ENCODE data around the gene WDFY3. TPM values are rescaled to one million over a fixed set of nuclear protein-coding genes. Genes with fewer than 3 reads are reported as not detected.

The WDFY3 gene
- total and polyA plus RNA-seq, 4 donors: 7.5 to 229 (median 75.8) TPM

DNA sequence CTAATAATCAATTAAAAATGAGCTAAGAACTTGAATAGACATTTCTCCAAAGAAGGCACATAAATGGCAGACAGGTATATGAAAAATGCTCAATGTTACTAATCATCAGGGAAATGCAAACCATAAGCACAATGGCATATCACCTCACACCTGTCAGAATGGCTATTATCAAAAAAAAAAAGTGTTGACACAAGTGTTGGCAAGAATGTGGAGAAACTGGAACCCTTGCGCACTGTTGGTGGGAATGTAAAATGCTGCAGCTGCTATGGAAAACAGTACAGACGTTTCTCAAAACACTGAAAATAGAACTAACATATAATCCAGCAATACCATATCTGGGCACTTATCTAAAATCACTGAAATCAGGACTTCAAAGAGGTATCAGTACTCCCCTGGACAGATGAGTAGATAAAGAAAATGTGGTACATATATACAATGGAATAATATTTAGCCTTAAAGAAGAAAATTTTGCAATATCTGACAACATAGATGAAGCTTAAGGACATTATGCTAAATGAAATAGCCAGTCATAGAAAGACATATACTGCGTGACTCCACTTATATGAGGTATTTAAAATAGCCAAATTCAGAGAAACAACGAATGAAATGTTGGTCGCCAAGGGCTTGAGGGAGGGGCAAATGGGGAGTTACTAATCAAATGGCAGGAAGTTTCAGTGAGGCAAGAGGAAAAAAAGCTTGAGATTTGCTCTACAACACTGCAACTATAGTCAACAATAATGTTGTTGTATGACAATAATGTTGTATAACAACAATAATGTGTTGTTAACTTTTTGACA is 175.5 kb downstream of the WDFY3 start:
- Histone ChIP-seq H3K9me3 (ENCODE audit: control insufficient read depth in 4 of 4, insufficient read depth in 3 of 4, low read length in 3 of 4) (no peaks in the 10 kb centered on the region), H3K36me3 (ENCODE audit: control insufficient read depth in 4 of 4, insufficient read depth in 4 of 4, low read length in 4 of 4) (peaks cover 9 to 22% (median 18%) of the 10 kb centered on the region in 4 donors), H3K27ac (ENCODE audit: low read depth in 1 of 2, low read length in 1 of 2) (no peak overlapping the region), H3K9ac (ENCODE audit: insufficient read depth in 1 of 2, low read length in 2 of 2) (no peak overlapping the region), H3K4me1 (ENCODE audit: control insufficient read depth in 5 of 5, insufficient read depth in 5 of 5, low read length in 5 of 5) (peaks cover 0 to 4% (median 0%) of the 10 kb centered on the region in 5 donors), H3K27me3 (ENCODE audit: control insufficient read depth in 3 of 3, insufficient read depth in 3 of 3, low read length in 2 of 3) (no peaks in the 10 kb centered on the region), H3K4me3 (no peak overlapping the region)
- peak in 2 of 3 donors; percentile 48 to 51 for DNase-seq
- WGBS, 2 donors: 83 to 92% methylated on average over 5 of the region's 5 CpGs
- no peak for ATAC-seq (ENCODE audit: insufficient read depth, low FRiP score)
- no peak for TF ChIP-seq CTCF (IDR thresholded peaks at IDR 0.05; ENCODE audit: control extremely low read depth, extremely low read depth)

DNA sequence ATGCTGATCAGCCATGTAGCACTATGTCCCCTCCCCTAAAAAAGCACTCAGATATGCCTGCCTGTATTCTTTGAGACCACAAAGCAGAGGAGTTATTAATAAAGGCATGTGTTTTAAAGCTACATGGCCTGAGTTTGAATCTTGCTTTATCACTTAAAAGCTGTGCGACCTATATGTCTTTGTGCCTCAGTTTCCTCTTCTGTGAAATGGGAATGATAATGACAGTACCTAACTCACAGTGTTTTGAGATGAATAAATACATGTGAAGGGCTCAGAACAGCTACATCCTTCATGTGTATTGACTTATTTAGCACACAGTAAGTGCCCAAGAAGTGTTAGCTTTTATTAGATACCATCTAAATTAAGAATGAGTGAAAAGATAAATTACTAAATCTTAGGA is 180.0 kb downstream of the WDFY3 start:
- H3K27ac ChIP-seq (ENCODE audit: low read depth in 1 of 2, low read length in 1 of 2): no peak overlapping the region
- DNase-seq (no peak), ATAC-seq (ENCODE audit: insufficient read depth, low FRiP score) (no peak)
- no peak for TF ChIP-seq CTCF (IDR thresholded peaks at IDR 0.05; ENCODE audit: control extremely low read depth, extremely low read depth)
- no peaks in the 10 kb centered on the region for H3K4me1 ChIP-seq (ENCODE audit: control insufficient read depth in 5 of 5, insufficient read depth in 5 of 5, low read length in 5 of 5)
- H3K27me3 ChIP-seq (ENCODE audit: control insufficient read depth in 3 of 3, insufficient read depth in 3 of 3, low read length in 2 of 3): no peaks in the 10 kb centered on the region
- WGBS, 2 donors: 98 to 99% methylated on average over 1 of the region's 1 CpG
- no peak overlapping the region for H3K9ac ChIP-seq (ENCODE audit: insufficient read depth in 1 of 2, low read length in 2 of 2)
- H3K9me3 ChIP-seq (ENCODE audit: control insufficient read depth in 4 of 4, insufficient read depth in 3 of 4, low read length in 3 of 4): no peaks in the 10 kb centered on the region
- peaks cover 21 to 52% (median 40%) of the 10 kb centered on the region in 4 donors for H3K36me3 ChIP-seq (ENCODE audit: control insufficient read depth in 4 of 4, insufficient read depth in 4 of 4, low read length in 4 of 4)
- H3K4me3 ChIP-seq: no peak overlapping the region

GRCh38 chr4:84782517-84782916 is 184.0 kb downstream of the WDFY3 start:
- peaks cover 22 to 56% (median 40%) of the 10 kb centered on the region in 4 donors for H3K36me3 ChIP-seq (ENCODE audit: control insufficient read depth in 4 of 4, insufficient read depth in 4 of 4, low read length in 4 of 4)
- 96 to 99% methylated on average over 4 of the region's 4 CpGs for WGBS, 2 donors
- no peaks in the 10 kb centered on the region for H3K4me1 ChIP-seq (ENCODE audit: control insufficient read depth in 5 of 5, insufficient read depth in 5 of 5, low read length in 5 of 5)

More at GRCh38 chr4:84782517-84782916, 184.0 kb downstream of the WDFY3 start:
- no peak for TF ChIP-seq CTCF (IDR thresholded peaks at IDR 0.05; ENCODE audit: control extremely low read depth, extremely low read depth)
- Histone ChIP-seq H3K27me3 (ENCODE audit: control insufficient read depth in 3 of 3, insufficient read depth in 3 of 3, low read length in 2 of 3) (no peaks in the 10 kb centered on the region), H3K27ac (ENCODE audit: low read depth in 1 of 2, low read length in 1 of 2) (no peak overlapping the region), H3K9me3 (ENCODE audit: control insufficient read depth in 4 of 4, insufficient read depth in 3 of 4, low read length in 3 of 4) (no peaks in the 10 kb centered on the region), H3K4me3 (no peak overlapping the region), H3K9ac (ENCODE audit: insufficient read depth in 1 of 2, low read length in 2 of 2) (no peak overlapping the region)
- ATAC-seq (ENCODE audit: insufficient read depth, low FRiP score): no peak
- DNase-seq: no peak
